ENCODE measurements around the gene LOXHD1. TPM values are rescaled to one million over a fixed set of nuclear protein-coding genes. Genes with fewer than 3 reads are reported as not detected.
A peak's percentile ranks its signal among the peaks of the same experiment; 100 is the strongest.

LOXHD1 gene
- total and polyA plus RNA-seq, 2 of the 13 experiments (the other 11 are each of a cell fraction or from before 2014, with no cell fraction given) = not detected

DNA sequence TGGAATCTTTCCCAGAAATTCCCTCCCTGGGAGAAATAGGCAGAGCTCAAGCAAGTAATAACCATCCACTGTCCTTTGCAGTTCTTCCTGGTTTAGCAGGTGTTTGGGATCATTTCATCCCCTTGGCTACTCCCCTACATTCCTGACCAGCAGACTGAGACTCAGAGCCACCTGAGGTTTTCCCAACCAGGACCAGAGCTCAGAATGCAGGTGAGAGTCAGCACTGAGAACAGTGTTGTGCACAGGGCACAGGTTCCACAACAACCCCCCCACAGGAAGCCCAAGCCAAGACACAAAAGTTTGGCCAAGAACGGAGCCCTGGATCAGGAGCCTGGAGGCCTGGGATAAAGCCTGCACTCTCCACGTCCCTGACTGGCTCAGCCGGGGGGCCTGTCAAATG, 21.0 kb upstream of the LOXHD1 start:
- ATAC-seq = no peak
- CTCF ChIA-PET (ENCODE audit: low intra/inter-chr PET ratio, low total read pairs) = no interaction called here
- in situ Hi-C loops (cut with HindIII; ENCODE audit: extremely low pct_ligation_motif_present, low pct_unique_long_range_greater_than_20kb) = no loop called here
- no peak for FAIRE-seq
- Histone ChIP-seq H3K36me3 (replicated peaks in 1 of 2; ENCODE audit: control insufficient read depth in 1 of 2, insufficient read depth in 2 of 2, low read length in 2 of 2) (no peaks in the 10 kb centered on the region), H4K20me1 (ENCODE audit: insufficient read depth, low read length) (no peaks in the 10 kb centered on the region), H3K4me3 (replicated peaks in 1 of 3; ENCODE audit: insufficient read depth in 1 of 3, low read depth in 2 of 3, low read length in 3 of 3) (no peak overlapping the region), H3K4me1 (ENCODE audit: insufficient read depth, low read length) (no peaks in the 10 kb centered on the region), H3K9me3 (ENCODE audit: low read length) (no peaks in the 10 kb centered on the region), H2AFZ (ENCODE audit: low read length) (no peak overlapping the region), H3K9ac (ENCODE audit: insufficient read depth, low read depth, low read length) (no peak overlapping the region), H3K4me2 (ENCODE audit: low read depth, low read length) (no peak overlapping the region), H3K27me3 (ENCODE audit: control insufficient read depth in 1 of 2, insufficient read depth in 2 of 2, low read length in 2 of 2) (peaks cover 0 to 20% of the 10 kb centered on the region in 2 experiments; a peak in 2 of 5 replicates), H3K27ac (ENCODE audit: extremely low read length, insufficient read depth, low read length) (no peak overlapping the region), H3K79me2 (ENCODE audit: insufficient read depth, low read length) (no peaks in the 10 kb centered on the region)
- no peak for TF ChIP-seq ARID2 (CRISPR knock-in tag; IDR thresholded peaks at IDR 0.05; ENCODE audit: borderline replicate concordance)
- BruUV-seq (replicated peaks) = no TSS peak
- intact Hi-C loops (cut with micrococcal nuclease; ENCODE audit: unreplicated experiment) = no loop called here
- no peak for DNase-seq (ENCODE audit: low spot score)
- POLR2A ChIA-PET = no interaction called here
- WGBS (ENCODE audit: low lambda C conversion rate) = no CpG with 5 or more reads among the region's 3 CpGs

DNA sequence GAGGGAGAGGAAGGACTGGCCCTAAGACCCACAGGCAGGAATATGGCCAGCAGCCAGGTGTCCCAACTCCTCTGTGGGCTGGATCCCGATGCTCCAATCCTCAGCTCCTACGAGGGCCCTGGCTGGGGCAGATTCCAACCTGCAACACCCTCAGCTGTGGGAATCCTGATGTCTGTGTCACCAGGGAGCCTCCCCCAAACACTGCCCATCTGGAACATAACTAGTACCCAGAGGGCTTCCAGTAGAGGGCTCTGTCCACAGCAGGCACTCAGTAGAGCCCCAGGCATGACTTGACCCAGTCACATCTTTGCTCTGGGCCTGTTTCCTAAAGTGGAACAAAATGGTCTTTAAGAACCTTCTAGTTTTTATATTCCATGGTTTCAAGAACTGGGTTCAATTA, 20.6 kb upstream of the LOXHD1 start:
- intact Hi-C loops (cut with micrococcal nuclease; ENCODE audit: unreplicated experiment) = no loop called here
- Histone ChIP-seq H3K27ac (ENCODE audit: extremely low read length, insufficient read depth, low read length) (no peak overlapping the region), H3K4me3 (replicated peaks in 1 of 3; ENCODE audit: insufficient read depth in 1 of 3, low read depth in 2 of 3, low read length in 3 of 3) (no peak overlapping the region)

More for the DNA sequence above, 20.6 kb upstream of the LOXHD1 start:
- CTCF ChIA-PET (ENCODE audit: low intra/inter-chr PET ratio, low total read pairs) = no interaction called here
- no peaks in the 10 kb centered on the region for H3K79me2 ChIP-seq (ENCODE audit: insufficient read depth, low read length)
- POLR2A ChIA-PET = no interaction called here
- H3K9me3 ChIP-seq (ENCODE audit: low read length) = no peaks in the 10 kb centered on the region
- no peaks in the 10 kb centered on the region for H3K4me1 ChIP-seq (ENCODE audit: insufficient read depth, low read length)
- no peak overlapping the region for H3K9ac ChIP-seq (ENCODE audit: insufficient read depth, low read depth, low read length)
- no peak overlapping the region for H2AFZ ChIP-seq (ENCODE audit: low read length)
- DNase-seq (ENCODE audit: low spot score) (no peak), ATAC-seq (peak; percentile 71), FAIRE-seq (no peak)
- BruUV-seq (replicated peaks) = no TSS peak
- H4K20me1 ChIP-seq (ENCODE audit: insufficient read depth, low read length) = no peaks in the 10 kb centered on the region
- peaks cover 0 to 20% of the 10 kb centered on the region in 2 experiments; a peak in 2 of 5 replicates for H3K27me3 ChIP-seq (ENCODE audit: control insufficient read depth in 1 of 2, insufficient read depth in 2 of 2, low read length in 2 of 2)
- no peaks in the 10 kb centered on the region for H3K36me3 ChIP-seq (replicated peaks in 1 of 2; ENCODE audit: control insufficient read depth in 1 of 2, insufficient read depth in 2 of 2, low read length in 2 of 2)
- no peak overlapping the region for H3K4me2 ChIP-seq (ENCODE audit: low read depth, low read length)
- peak; percentile 6; the same call in 1 of the 2 replicates for TF ChIP-seq STAG1 (CRISPR knock-in tag; IDR thresholded peaks at IDR 0.05)
- no peak for TF ChIP-seq ATM (IDR thresholded peaks at IDR 0.05; ENCODE audit: borderline replicate concordance)
- in situ Hi-C loops (cut with HindIII; ENCODE audit: extremely low pct_ligation_motif_present, low pct_unique_long_range_greater_than_20kb) = no loop called here
- WGBS (ENCODE audit: low lambda C conversion rate) = 20% methylated on average over 1 of the region's 2 CpGs
